Testis (tissue), 5 donors: ENCODE results near the gene MFAP5. TPM values are rescaled to one million over a fixed set of nuclear protein-coding genes. Genes with fewer than 3 reads are reported as not detected.
A peak's percentile ranks its signal among the peaks of the same experiment; 100 is the strongest.

ENCODE experiments used
- DNase-seq: peaks from one replicate; pipeline ENCODE4 v3.0.0-alpha.2; 2019
- H3K27ac ChIP-seq, 2 donors: fragments of 200-600 bp; sonication (generic); one replicate each; pipeline ENCODE4 v1.5.1; 2019
- H3K27me3 ChIP-seq: fragments of 200-600 bp; sonication (generic); one replicate; pipeline ENCODE4 v1.5.1; 2019
- H3K36me3 ChIP-seq: fragments of 200-600 bp; sonication (generic); one replicate; pipeline ENCODE4 v1.5.1; 2017; ENCODE audit warnings: low read depth; ENCODE audit errors: missing control alignments
- H3K4me1 ChIP-seq: fragments of 200-600 bp; sonication (generic); one replicate; pipeline ENCODE4 v1.5.1; 2019
- H3K4me3 ChIP-seq, 2 donors: fragments of 200-600 bp; sonication (generic); one replicate each; pipeline ENCODE4 v1.5.1; 2017 to 2019
- H3K9me3 ChIP-seq: fragments of 200-600 bp; sonication (generic); one replicate; pipeline ENCODE4 v1.5.1; 2017
- POLR2A ChIP-seq: fragments of 450-650 bp; IDR thresholded peaks from one replicate; pipeline ENCODE4 v1.6.1; 2017; ENCODE audit warnings: antibody characterized with exemption, mild to moderate bottlenecking, moderate library complexity
- WGBS, 2 donors: methylation state at CpG; one replicate each; pipeline ENCODE4 v1.1.5; 2018; 5-methylcytosine and 5-hydroxymethylcytosine counted together
- intact Hi-C: fragments of 100-400 bp; cut with DNase I; formaldehyde crosslinking; loops from one replicate; pipeline ENCODE4 v1.15.1; 2023; ENCODE audit warnings: low total_unique reads
- long read RNA-seq, 2 donors: transcript quantifications; one replicate each; lab custom pipeline, GENCODE V29; 2026
- polyA plus RNA-seq: library from polyadenylated mRNA; stranded (reverse); fragments of 350-450 nt; fragmentation: Illumina TruSeq; extraction: RNeasy Lipid Tissue Mini Kit (QIAGEN cat#74804); gene quantifications from one replicate; pipeline ENCODE4 v1.2.3, GENCODE V29; 2014; ENCODE audit warnings: low read depth, low replicate concordance; ENCODE audit not compliant: insufficient read depth
- total RNA-seq, 2 donors: library from RNA; depleted of rRNA; stranded (reverse); fragments of >200 nt; gene quantifications; one replicate each; pipeline ENCODE4 v1.2.3, GENCODE V29; 2016
- TF ChIP-seq, protein P1 (sequence below), 3 experiments: fragments of 450-650 bp in 2 of 3; fragments of 200-600 bp in 1 of 3; sonication (generic) in 1 of 3; IDR thresholded peaks; one replicate each; pipeline ENCODE4 v1.5.1; 2016 to 2019; ENCODE audit warnings: antibody characterized with exemption in 3 of 3, mild to moderate bottlenecking in 2 of 3, moderate library complexity in 1 of 3

The MFAP5 gene
- 1 to 10 TPM; 3.8 to 5.9 TPM for total RNA-seq
- polyA plus RNA-seq: 41.1 TPM
- long read RNA-seq, donor 1: 0 reads
- long read RNA-seq, donor 2: 0 reads

DNA sequence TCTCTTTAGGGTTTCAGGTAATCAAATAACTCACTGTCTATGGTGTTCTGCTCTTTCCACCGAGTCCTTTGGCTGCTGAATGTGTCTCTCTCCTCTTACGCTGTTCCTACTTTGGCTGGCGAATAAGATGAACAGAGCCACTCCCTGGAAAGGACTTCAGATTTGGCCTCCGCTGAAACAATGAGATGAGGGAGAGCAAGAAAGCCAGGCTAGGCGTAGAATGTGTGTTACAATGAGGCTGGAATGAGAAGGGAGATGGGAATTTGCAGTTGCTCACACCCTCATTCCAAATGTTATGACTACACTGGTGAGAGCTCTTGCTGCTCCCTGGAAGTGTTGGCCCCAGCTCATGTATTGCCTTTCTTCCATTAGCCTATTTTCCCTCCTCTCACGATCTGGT lies at the start of gene MFAP5:
Gene MFAP5 (minus strand): TSS at position 234 of the 400 bp plus-strand sequence. CDS start 722 bp downstream, outside the sequence.
- WGBS, 2 donors: 79 to 80% methylated on average over 6 of the region's 6 CpGs
- Histone ChIP-seq H3K27ac (peak within 1 kb of the TSS in 1 of 2 donors; percentile 41), H3K4me3 (no peak within 1 kb of the TSS)

DNA sequence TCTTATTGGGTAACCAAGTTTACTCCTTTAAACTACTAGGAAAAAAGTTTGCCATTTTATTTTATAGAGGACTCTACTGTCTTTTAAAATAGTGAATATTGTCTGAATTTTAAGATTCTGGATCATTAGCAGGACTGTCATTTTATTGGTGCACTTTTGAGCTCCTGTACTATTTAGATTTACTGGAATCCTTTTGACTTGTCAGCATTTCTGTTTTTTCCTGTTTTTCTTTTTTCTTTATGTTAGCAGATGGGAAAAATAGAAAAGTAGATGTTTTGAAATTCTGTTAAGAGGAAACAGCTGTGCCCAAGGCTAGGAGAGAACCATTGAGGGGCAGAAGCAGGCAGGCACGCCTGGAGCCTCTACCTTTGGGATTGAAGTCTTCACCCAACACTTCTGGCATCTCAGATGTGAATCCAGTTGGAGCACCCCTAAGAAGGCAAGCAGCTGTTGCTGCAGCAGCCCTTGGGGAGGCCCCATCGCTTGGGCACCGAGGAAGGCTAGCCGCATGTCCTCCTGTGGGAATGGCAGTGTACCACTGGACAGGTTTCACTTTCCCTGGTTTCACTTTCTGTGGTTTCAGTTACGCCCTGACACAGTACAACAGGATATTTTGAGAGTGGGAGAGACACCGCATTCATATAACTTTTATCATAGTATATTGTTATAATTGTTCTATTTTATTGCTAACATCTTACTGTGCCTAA lies 46.7 kb upstream of the MFAP5 start:
- Histone ChIP-seq H3K27me3 (no peaks in the 10 kb centered on the region), H3K4me1 (peaks cover 17% of the 10 kb centered on the region), H3K4me3 (peak overlapping the region in 1 of 2 donors; percentile 10), H3K27ac (peak overlapping the region; percentile 63 to 72), H3K9me3 (no peaks in the 10 kb centered on the region), H3K36me3 (no peaks in the 10 kb centered on the region)
- no peak for DNase-seq
- WGBS, 2 donors: 40 to 50% methylated on average over 6 of the region's 6 CpGs
- intact Hi-C loops: no loop called here
- no peak for TF ChIP-seq POLR2A
- TF ChIP-seq, protein P1, sequence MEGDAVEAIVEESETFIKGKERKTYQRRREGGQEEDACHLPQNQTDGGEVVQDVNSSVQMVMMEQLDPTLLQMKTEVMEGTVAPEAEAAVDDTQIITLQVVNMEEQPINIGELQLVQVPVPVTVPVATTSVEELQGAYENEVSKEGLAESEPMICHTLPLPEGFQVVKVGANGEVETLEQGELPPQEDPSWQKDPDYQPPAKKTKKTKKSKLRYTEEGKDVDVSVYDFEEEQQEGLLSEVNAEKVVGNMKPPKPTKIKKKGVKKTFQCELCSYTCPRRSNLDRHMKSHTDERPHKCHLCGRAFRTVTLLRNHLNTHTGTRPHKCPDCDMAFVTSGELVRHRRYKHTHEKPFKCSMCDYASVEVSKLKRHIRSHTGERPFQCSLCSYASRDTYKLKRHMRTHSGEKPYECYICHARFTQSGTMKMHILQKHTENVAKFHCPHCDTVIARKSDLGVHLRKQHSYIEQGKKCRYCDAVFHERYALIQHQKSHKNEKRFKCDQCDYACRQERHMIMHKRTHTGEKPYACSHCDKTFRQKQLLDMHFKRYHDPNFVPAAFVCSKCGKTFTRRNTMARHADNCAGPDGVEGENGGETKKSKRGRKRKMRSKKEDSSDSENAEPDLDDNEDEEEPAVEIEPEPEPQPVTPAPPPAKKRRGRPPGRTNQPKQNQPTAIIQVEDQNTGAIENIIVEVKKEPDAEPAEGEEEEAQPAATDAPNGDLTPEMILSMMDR (IDR thresholded peaks at IDR 0.05): no peak

More for the DNA sequence above, at the start of gene MFAP5:
- no peak for TF ChIP-seq POLR2A
- TF ChIP-seq, protein P1 (IDR thresholded peaks at IDR 0.05): no peak
- H3K27me3 ChIP-seq: no peaks in the 10 kb centered on the region
- no peak for DNase-seq
- intact Hi-C loops: no loop called here
- no peaks in the 10 kb centered on the region for H3K9me3 ChIP-seq
- H3K36me3 ChIP-seq: no peaks in the 10 kb centered on the region
- no peaks in the 10 kb centered on the region for H3K4me1 ChIP-seq

DNA sequence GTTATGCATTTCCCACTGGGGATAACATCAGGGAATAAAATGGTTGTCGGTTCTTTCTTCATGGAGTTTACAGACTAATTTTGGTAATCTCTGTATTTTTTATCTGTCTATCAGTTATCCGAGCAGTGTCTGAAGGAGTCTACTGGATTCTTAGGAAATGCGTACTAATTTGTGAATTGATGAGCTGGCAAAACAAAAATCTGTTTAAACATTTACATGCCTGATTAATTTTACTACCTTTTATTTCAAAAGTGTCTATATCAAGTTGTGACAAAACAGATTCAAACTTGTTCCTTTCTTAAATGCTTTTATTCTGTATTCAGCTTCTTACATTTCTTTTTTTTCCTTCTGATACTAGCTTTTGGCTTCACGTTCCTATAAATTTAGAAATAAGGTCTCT lies 39.5 kb upstream of the MFAP5 start:
- no peak overlapping the region for H3K4me3 ChIP-seq
- intact Hi-C loops: no loop called here
- peak overlapping the region; percentile 94 to 99 for H3K27ac ChIP-seq
- no peak for DNase-seq
- WGBS, 2 donors: 45 to 56% methylated on average over 4 of the region's 4 CpGs
- TF ChIP-seq, protein P1 (IDR thresholded peaks at IDR 0.05): no peak
- TF ChIP-seq POLR2A: no peak
- H3K4me1 ChIP-seq: peaks cover 25% of the 10 kb centered on the region
- H3K36me3 ChIP-seq: no peaks in the 10 kb centered on the region
- no peaks in the 10 kb centered on the region for H3K9me3 ChIP-seq
- H3K27me3 ChIP-seq: no peaks in the 10 kb centered on the region

GRCh38 chr12:8701046-8701660 lies 38.5 kb upstream of the MFAP5 start:
- WGBS, 2 donors: 31 to 40% methylated on average over 6 of the region's 6 CpGs
- Histone ChIP-seq H3K9me3 (no peaks in the 10 kb centered on the region), H3K27ac (peak overlapping the region; percentile 94 to 99), H3K4me3 (no peak overlapping the region), H3K4me1 (peaks cover 25% of the 10 kb centered on the region), H3K27me3 (no peaks in the 10 kb centered on the region), H3K36me3 (no peaks in the 10 kb centered on the region)
- TF ChIP-seq, protein P1 (IDR thresholded peaks at IDR 0.05): no peak
- TF ChIP-seq POLR2A: no peak
- DNase-seq: no peak
- intact Hi-C loops: no loop called here
